CD4-positive, alpha-beta T cell treated with Interleukin-6 for 4 hours (primary cell): ENCODE data around the gene ZNF415.
"Not testable (repeated sequence)": the region's sequence is repeated elsewhere in the genome, so short reads cannot be mapped to it uniquely, and the experiment has no call there.

ENCODE experiments used
- DNase-seq: peaks from one replicate; pipeline ENCODE4 v3.0.0-alpha.2; 2020; ENCODE audit warnings: mixed read lengths

ZNF415 gene

DNA sequence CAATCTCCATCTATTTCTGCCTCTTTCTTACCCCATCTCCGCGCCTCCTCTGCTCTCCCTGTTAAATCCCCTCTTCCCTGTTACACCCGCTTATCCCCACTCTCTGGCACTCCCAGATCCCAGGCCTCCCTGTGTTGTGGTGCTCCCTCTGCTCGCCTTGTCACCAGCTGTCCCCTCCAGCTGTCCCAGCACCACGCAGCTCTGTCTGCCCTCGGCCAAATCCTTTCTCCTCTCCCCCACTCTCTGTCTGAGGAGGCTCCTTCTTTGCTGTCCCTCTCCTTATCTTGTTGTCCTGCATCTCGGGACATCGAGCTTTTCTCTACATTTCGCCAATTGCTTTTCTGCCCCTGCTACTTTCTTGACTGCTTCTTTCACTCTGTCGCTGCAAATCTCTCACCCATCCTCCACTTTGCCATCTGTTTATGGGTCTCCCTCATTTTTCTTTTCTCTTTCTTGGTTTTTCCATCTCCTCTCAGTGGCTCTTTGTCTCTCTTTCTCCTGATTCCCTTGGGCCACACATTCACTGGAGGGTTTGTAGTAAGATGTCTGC is 30.4 kb downstream of the ZNF415 start:
- no peak for DNase-seq

- DNase-seq, result no peak
Observed at GRCh38 chr19:53101518-53101917, 31.2 kb downstream of the ZNF415 start.

DNA sequence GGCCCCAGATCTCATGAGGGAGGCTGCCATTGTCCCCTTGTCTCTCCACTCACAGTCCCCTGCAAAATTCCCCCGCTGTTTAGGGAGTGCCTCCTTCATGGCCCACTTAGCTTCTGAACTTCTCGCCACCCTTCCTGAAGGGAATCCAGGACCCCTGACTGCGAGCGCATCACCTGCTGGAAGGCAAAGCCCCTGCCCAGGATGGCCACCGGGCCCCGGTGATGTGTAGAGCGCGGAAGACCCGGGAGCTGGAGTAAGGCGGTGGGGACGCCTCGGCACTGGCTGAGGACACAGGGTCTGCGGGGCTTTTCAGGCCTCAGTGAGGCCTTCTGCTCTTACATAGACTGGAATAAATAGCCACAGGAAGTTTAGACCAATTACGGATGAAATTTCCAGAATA is 34.1 kb downstream of the ZNF415 start:
- not testable (repeated sequence) for DNase-seq

- DNase-seq, result not testable (repeated sequence)
Observed at GRCh38 chr19:53096982-53097690, 35.6 kb downstream of the ZNF415 start.

GRCh38 chr19:53096579-53096978 is 36.1 kb downstream of the ZNF415 start:
- not testable (repeated sequence) for DNase-seq

DNA sequence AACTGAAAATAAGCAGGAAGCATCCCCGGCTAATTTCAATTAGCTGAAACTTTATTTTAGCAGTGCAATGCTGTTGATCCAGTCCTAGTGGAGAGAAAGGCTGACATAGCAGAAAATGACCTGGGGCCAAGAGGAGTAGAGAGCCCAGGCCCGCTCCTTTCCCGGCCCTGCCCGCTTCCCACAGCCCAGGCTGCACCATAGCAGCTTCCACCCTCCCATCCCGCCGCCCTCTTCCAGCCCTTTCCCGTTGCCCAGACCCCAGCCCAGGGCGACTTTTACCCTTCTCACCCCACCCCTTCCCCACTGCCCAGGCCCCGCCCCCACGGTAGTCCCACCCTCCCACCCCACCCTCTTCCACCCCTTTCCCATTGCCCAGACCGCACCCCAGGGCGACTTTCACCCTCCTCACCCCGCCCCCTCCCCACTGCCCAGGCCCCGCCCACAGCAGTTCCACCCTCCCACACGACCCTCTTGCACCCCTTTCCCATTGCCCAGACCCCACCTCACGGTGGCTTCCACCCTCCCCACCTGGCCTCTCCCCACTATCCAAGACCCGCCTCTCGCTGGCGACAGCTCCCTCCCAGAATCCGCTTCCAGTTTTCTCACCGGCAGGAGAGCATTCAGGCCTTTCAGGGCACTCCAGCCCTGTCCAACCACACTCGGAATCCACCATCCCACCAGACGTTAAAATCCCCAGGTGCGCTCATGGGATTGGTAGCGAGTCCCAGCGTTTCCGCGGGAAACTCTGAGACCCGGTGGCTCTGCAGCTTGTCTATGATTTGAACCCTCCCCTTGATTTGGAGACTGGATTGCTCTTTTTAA is 37.7 kb downstream of the ZNF415 start:
- no peak for DNase-seq

DNA sequence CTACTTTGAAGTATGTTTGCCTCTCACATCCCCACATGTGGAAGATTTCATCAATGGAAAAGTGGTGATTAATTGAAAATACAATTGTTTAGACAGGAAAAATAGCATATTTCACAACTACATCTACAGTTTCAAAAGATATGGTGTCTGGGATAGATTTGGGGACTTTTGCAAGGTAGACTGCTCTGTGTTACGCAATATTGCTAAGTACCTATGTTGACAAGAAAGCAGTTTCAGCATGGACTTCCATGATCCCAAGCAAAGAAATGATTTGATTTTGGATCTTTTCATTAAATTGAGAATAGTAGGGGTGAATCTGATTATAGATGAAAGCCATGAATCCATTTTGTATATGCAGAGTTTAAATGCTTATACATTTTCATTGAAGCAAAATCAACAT is 40.0 kb downstream of the ZNF415 start:
- DNase-seq, result no peak

- DNase-seq, result no peak
Observed at GRCh38 chr19:53091413-53092254, 41.1 kb downstream of the ZNF415 start.

DNA sequence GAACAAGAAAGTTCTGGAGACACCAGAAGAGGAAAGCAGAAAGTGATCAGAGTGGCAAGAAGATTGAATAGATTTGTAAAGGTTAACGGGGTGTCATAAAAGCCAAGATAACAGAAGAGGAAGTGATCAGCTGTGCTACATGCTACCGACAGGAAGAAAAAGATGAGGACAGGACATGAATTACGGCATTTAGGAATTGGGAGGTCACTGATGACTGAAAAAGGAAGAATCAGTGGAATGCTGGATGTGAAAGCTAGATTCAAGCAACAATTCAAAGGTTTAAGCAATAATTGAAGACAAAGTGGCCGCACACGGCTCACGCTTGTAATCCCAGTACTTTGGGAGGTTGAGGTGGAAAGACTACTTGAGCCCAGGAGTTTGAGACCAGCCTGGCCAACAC is 44.6 kb downstream of the ZNF415 start:
- DNase-seq, result no peak

DNA sequence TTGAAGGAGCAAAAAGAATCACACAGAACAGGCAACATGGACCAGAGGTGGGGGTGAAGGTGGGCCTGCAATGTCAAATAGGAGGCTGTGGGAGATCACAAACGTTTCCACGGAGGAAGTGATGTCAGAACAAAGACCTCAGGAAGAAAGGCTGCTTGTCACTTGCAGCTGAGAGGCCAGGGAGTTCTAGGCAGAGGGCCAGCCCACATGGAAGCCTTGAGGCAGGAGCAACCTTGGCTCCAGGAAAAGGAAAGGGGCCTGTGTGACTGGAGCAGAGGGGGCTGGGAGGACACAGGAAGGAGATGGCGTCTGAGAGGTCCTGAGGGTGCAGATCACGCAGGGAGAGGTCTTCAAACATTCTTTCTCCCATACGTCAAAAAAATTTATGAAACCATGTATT is 45.8 kb downstream of the ZNF415 start:
- no peak for DNase-seq

DNA sequence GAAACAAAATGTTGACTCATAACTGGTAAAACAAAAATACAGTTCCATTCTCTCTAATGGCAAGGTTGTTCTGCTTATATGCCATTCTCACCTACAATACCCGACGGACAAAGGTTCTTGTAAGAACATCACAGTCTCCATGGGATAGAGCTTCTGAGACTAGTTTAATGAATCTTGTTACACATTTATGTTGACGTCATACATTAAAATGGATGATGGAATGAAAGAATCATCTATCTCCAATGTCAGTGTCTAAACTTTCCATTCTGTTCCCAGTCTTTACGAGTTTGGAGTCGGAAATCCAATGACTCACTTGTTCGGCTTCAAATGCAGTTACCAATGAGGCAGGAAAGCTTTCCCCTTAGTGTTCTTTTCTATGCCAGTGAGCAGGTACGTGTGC is 47.2 kb downstream of the ZNF415 start:
- DNase-seq, result no peak

DNA sequence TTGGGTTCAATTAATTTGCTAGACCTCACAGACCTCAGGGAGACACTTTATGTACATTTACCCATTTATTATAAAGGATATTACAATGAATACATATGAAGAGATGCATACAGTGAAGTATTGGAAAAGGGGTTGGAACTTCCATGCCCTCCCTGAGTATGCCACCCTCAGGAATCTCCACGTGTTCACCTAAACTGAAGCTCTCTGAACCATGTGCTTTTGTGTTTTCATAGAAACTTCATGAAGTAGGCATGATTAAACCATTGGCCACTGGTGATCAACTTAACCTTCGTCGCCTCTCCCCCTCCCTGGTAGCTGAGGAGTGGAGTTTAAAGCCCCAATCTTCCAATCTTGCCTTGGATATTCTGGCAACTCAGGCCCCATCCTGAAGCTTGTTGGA is 49.8 kb downstream of the ZNF415 start:
- no peak for DNase-seq

- no peak for DNase-seq
Observed at GRCh38 chr19:53079313-53079924, 53.3 kb downstream of the ZNF415 start.

DNA sequence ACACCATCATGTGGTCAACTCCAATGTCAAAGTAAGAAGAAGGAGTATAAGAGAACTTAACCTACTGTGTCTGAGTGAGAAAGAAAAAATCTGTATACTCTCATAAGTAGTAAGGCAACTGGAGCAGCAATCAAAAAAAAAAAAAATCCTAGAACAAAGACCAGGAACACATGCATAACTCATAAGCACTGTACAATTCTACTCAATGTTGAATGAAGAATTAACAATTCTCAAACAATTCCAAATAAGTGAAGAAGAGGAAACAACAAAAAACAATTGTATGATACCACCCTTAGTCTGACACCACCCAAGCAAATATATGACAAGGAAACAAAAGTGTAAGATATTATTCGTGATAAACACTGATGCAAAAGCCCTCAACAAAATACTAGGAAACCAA is 54.0 kb downstream of the ZNF415 start:
- DNase-seq, result no peak

DNA sequence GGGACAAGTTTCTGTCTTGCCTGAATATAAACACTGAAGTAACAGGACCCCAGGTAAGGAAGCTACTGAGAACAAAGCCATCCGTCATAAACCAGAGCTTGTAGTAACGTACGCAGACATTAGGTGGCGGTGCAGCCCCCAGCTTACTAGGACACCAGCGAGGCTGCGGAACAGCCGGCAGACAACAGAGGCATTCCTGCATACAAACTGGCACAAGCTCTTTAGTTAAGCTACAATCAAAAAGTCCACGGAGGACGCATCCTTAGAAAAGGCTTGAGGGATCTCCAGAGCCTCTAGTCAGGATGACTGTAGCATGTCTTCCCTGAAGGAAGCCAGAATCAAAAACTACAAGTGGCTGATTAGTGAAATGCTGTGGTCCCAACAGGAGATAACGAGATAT is 55.7 kb downstream of the ZNF415 start:
- DNase-seq, result no peak

DNA sequence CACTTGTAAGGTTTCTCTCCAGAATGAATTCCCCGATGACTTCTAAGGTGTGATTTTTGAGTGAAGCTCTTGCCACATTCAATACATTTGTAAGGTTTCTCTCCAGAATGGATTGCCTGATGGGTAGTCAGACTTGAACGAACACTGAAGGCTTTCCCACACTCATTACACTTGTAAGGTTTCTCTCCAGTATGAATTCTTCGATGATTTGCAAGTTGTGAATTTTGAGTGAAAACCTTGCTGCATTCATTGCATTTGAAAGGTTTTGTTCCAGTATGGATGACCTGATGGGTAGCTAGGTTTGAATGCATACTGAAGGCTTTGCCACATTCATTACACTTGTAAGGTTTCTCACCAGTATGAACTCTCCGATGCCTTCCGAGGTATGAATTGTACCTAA is 63.9 kb downstream of the ZNF415 start:
- DNase-seq, result no peak

- no peak for DNase-seq
Observed at GRCh38 chr19:53068199-53068598, 64.5 kb downstream of the ZNF415 start.

DNA sequence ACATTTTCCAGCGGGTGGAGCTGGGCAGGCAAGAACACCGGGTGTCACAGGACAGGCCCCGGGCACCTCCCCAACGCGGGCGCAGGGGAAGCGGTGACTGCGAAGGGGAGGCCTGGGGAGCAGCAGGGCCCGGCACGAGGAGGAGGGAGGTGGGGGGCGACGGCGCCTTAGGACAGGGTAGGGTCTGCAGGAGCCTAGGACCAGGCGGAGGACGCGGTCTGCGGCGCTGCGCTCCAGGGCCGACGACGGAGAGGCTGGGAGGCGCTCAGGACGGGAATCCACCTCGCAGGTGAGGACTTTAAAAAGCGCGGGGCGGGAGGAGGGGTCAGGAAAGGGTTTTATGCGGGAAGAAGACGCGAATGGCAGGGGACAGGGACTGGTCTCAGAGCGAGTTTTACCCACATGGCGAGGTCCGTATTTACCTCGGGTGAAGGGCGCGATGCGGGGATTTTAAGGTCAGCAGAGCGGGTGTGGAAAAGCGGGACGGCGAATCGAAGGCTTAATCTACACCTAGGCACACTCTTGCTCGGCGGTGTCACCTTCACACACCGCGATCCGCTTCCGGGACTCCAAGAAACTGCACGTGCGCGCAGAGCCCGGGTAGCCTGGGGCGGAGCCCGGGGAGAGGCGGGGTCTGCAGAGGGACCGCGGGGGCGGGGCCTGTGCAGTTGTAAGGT is 74.7 kb downstream of the ZNF415 start:
- no peak for DNase-seq
